ENCODE data around the gene MGMT. TPM values are rescaled to one million over a fixed set of nuclear protein-coding genes. Genes with fewer than 3 reads are reported as not detected.

The MGMT gene
- total RNA-seq, 2 experiments from 2014 or later, result 17.0 to 24.8 TPM

GRCh38 chr10:129812398-129812797, 345.4 kb downstream of the MGMT start:
- Mint-ChIP-seq H3K36me3 (peaks cover 1% of the 10 kb centered on the region), H3K4me1 (no peaks in the 10 kb centered on the region), H3K27me3 (no peaks in the 10 kb centered on the region), H3K27ac (no peak overlapping the region), H3K9me3 (ENCODE audit: low read depth) (no peaks in the 10 kb centered on the region), H3K4me3 (no peak overlapping the region)
- CTCF ChIA-PET, result no interaction called here
- DNase-seq, result no peak
- ATAC-seq, result no peak

DNA sequence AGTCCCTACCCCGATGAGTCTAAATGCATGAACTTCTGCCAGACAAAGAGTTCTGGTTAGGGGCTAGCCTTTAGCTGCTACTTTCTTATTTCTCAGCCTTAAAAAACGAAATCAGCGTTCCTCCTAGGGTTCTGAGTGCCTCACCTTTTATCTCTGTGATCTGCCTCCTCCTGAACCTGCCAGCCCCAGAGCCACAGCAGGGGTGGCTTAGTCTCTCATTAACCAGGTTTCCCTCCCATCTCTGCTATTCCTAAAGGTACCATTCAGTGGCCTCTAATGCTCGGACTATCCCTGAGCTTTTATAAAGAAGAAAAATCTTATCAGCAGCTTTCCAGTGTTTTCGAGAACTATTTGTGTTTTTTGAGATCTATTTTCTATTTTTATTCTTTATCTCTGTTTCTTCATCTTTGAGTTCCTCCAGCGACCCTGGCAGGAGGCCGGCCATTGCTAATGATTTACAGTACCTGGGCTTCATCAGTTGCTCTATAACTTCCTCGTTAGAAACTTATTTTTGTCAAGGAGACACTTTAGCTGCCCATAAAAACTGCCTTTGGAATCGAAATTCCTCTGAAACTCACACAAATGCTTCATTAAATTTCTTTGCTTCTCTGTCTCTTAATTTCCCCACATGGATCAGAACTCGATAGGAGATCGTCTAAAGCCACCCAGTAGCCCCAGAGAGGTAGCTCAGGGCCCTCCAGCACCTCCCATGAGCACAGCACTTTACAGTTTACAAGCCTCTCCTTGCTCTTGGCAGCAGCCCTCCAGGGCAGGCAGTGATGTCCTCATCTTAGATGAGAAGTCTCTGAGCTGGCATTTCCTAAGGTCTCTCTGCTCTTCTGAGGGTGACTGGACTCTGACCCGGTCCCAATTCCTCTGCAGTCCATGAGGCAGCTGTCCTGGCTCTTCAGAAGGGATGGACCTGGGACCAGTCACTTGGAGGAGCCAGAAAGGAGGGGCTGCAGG, 347.9 kb downstream of the MGMT start:
- Mint-ChIP-seq H3K27ac (no peak overlapping the region), H3K4me1 (no peaks in the 10 kb centered on the region), H3K36me3 (no peaks in the 10 kb centered on the region), H3K27me3 (no peaks in the 10 kb centered on the region), H3K9me3 (ENCODE audit: low read depth) (no peaks in the 10 kb centered on the region), H3K4me3 (no peak overlapping the region)
- ATAC-seq (no peak), DNase-seq (no peak)
- CTCF ChIA-PET, result no interaction called here

DNA sequence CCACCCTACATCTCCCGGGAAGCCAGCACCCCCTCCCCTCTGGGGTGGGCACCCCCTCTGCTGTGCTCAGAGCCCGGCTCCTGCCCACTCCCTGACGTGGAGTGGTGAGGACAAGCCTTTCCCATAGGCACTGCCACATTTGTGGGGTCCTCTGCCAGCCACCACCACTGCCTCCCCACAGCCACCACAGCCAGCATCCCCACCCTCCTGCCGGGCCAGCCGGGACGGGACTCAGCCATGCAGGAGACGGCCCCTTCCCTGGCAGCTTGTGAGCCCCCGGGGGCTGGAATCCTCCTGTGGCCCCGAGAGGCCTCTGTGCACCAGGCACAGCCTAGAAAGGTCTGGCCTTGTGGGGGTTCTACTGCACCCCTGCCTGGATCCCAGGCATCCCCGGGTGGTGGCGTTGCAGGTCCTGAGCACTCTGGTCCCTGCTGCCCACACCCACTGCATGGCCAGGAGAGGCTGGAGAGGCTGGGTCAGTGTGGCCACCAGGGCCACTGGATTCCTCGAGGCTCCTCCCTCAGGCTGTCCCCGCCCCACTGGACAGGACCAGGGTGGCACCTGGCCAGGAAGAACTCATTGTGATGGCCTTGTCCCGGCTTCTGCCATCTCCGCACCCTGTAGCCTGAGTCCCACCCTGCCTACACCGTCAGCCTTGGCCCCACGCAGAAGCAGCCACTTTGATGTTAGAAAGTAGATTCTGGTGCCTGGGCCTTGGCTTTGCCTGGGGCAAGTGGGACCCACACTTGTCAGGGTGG, 349.0 kb downstream of the MGMT start:
- ATAC-seq, result no peak
- Mint-ChIP-seq H3K27ac (no peak overlapping the region), H3K4me1 (no peaks in the 10 kb centered on the region), H3K9me3 (ENCODE audit: low read depth) (no peaks in the 10 kb centered on the region), H3K36me3 (no peaks in the 10 kb centered on the region), H3K27me3 (no peaks in the 10 kb centered on the region), H3K4me3 (no peak overlapping the region)
- no peak for DNase-seq
- CTCF ChIA-PET, result no interaction called here

DNA sequence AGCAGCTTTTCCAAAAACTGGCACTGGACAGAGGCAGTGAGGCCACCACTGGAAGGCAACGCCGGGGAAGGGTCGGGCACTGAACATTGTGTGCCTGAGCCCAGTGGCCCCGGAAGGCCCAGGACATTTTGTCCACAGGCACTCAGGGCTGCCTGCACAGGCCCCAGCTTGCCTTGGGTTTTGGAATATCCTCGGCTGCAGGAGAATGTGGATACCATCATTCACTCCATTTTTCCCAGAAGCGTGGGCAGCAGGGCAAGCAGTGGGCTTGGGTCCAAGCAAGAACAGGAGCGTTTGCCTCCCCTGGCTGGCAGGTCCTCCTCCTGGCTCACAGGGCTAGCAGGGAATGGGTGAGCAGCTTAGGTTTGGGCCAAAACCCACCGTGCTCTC, 349.6 kb downstream of the MGMT start:
- H3K4me1 Mint-ChIP-seq, result no peaks in the 10 kb centered on the region
- DNase-seq (no peak), ATAC-seq (no peak)
- no peaks in the 10 kb centered on the region for H3K27me3 Mint-ChIP-seq
- H3K27ac Mint-ChIP-seq, result no peak overlapping the region
- no peak overlapping the region for H3K4me3 Mint-ChIP-seq
- no peaks in the 10 kb centered on the region for H3K36me3 Mint-ChIP-seq
- H3K9me3 Mint-ChIP-seq (ENCODE audit: low read depth), result no peaks in the 10 kb centered on the region
- CTCF ChIA-PET, result no interaction called here
